NCI-H187 (cell line): ENCODE data around the gene OSGIN1.
A peak's percentile ranks its signal among the peaks of the same experiment; 100 is the strongest.
"Not testable (repeated sequence)": the region's sequence is repeated elsewhere in the genome, so short reads cannot be mapped to it uniquely, and the experiment has no call there.

Source experiments
- DNase-seq, 2 experiments: peaks; one replicate each; lab custom pipeline; 2025; lab: John Stamatoyannopoulos, UW

The OSGIN1 gene

GRCh38 chr16:83940630-83941378 lies 12.2 kb upstream of the OSGIN1 start:
- DNase-seq: peak in 1 of 2 experiments; percentile 5

- not testable (repeated sequence) for DNase-seq
Measured at GRCh38 chr16:83941546-83941945, 11.5 kb upstream of the OSGIN1 start.

GRCh38 chr16:83942074-83942473 lies 11.0 kb upstream of the OSGIN1 start:
- DNase-seq: no peak

- no peak for DNase-seq
Measured at GRCh38 chr16:83942815-83943515, 10.1 kb upstream of the OSGIN1 start.

- DNase-seq: no peak
Measured at GRCh38 chr16:83943516-83944050, 9.5 kb upstream of the OSGIN1 start.

- DNase-seq: no peak
Measured at GRCh38 chr16:83945587-83945986, 7.5 kb upstream of the OSGIN1 start.

GRCh38 chr16:83946154-83946780 lies 6.8 kb upstream of the OSGIN1 start:
- no peak for DNase-seq

- no peak for DNase-seq
Measured at GRCh38 chr16:83946781-83947566, 6.1 kb upstream of the OSGIN1 start.

GRCh38 chr16:83947642-83948234 lies 5.3 kb upstream of the OSGIN1 start:
- DNase-seq: no peak

GRCh38 chr16:83948914-83949723 lies 3.9 kb upstream of the OSGIN1 start:
- DNase-seq: no peak

GRCh38 chr16:83949724-83950001 lies 3.4 kb upstream of the OSGIN1 start:
- no peak for DNase-seq

- DNase-seq: not testable (repeated sequence)
Measured at GRCh38 chr16:83950862-83951399, 2.1 kb upstream of the OSGIN1 start.

- no peak for DNase-seq
Measured at GRCh38 chr16:83951544-83951943, 1.5 kb upstream of the OSGIN1 start.

- DNase-seq: no peak
Measured at GRCh38 chr16:83952587-83952939, 477 bp upstream of the OSGIN1 start.

- DNase-seq: no peak
Measured at GRCh38 chr16:83953796-83954576, 946 bp downstream of the OSGIN1 start.

- DNase-seq: no peak
Measured at GRCh38 chr16:83954577-83955016, 1.6 kb downstream of the OSGIN1 start.

- DNase-seq: no peak
Measured at GRCh38 chr16:83955218-83956130, 2.4 kb downstream of the OSGIN1 start.
